A673 (cell line): Measurements from ENCODE around the gene C16orf96. TPM values are rescaled to one million over a fixed set of nuclear protein-coding genes. Genes with fewer than 3 reads are reported as not detected.

Experiments used
- BruUV-seq: library from RNA; stranded (reverse); fragments of 400-500 nt; replicated peaks from 2 replicates; lab custom pipeline; 2021; lab: Mats Ljungman, UMichigan
- CTCF ChIA-PET: fragments of 300-600 bp; sonication (Branson Sonifier 250); formaldehyde crosslinking; loops from one replicate; lab custom pipeline; 2022; ENCODE audit warnings: antibody characterized with exemption; lab: Charles Lee
- POLR2A ChIA-PET: fragments of 300-600 bp; sonication (Branson Sonifier 250); formaldehyde crosslinking; loops from one replicate; lab custom pipeline; 2022; ENCODE audit warnings: antibody characterized with exemption; ENCODE audit not compliant: low non-redundant PET; lab: Charles Lee
- DNase-seq: peaks from one replicate; pipeline ENCODE4 v3.0.0-alpha.2; 2015; ENCODE audit warnings: low spot score
- H3K27ac ChIP-seq: fragments of 200-600 bp; sonication (generic); 2 replicates; pipeline ENCODE4 v1.5.1; 2016; ENCODE audit warnings: mixed run types, low read depth, mild to moderate bottlenecking, mixed read lengths, antibody characterized with exemption, low read length; ENCODE audit not compliant: poor library complexity, severe bottlenecking
- H3K27me3 ChIP-seq: fragments of 200-600 bp; sonication (generic); replicated peaks from 2 replicates; pipeline ENCODE4 v1.6.1; 2017; ENCODE audit warnings: mixed run types, low read depth, mild to moderate bottlenecking, mixed read lengths, antibody characterized with exemption, low read length; ENCODE audit not compliant: insufficient read depth, poor library complexity
- H3K36me3 ChIP-seq: fragments of 200-600 bp; sonication (generic); 2 replicates; pipeline ENCODE4 v1.6.1; 2016; ENCODE audit warnings: mixed run types, mild to moderate bottlenecking, mixed read lengths, antibody characterized with exemption, low read length; ENCODE audit not compliant: insufficient read depth, poor library complexity, severe bottlenecking
- H3K4me1 ChIP-seq: fragments of 200-600 bp; sonication (generic); 2 replicates; pipeline ENCODE4 v1.6.1; 2017; ENCODE audit warnings: mixed run types, mild to moderate bottlenecking, mixed read lengths, antibody characterized with exemption, low read length; ENCODE audit not compliant: insufficient read depth, poor library complexity, severe bottlenecking
- H3K4me3 ChIP-seq: fragments of 200-600 bp; sonication (generic); 2 replicates; pipeline ENCODE4 v1.5.1; 2016; ENCODE audit warnings: low read depth, mixed run types, mild to moderate bottlenecking, mixed read lengths, low read length; ENCODE audit not compliant: poor library complexity, severe bottlenecking
- H3K9me3 ChIP-seq: fragments of 200-600 bp; sonication (generic); 2 replicates; pipeline ENCODE4 v1.6.1; 2016; ENCODE audit warnings: mixed run types, low read depth, mild to moderate bottlenecking, mixed read lengths, antibody characterized with exemption, low read length; ENCODE audit not compliant: poor library complexity, severe bottlenecking
- EZH2 ChIP-seq: fragments of 200-600 bp; sonication (generic); IDR thresholded peaks from 2 replicates; pipeline ENCODE4 v1.6.1; 2017; ENCODE audit warnings: borderline replicate concordance, low read depth, mild to moderate bottlenecking, mixed read lengths, antibody characterized with exemption, low read length; ENCODE audit not compliant: poor library complexity, severe bottlenecking
- intact Hi-C: fragments of 100-400 bp; cut with micrococcal nuclease; formaldehyde crosslinking; loops from one replicate; pipeline ENCODE4 v1.10.0; 2022; ENCODE audit not compliant: unreplicated experiment
- total RNA-seq: library from RNA; stranded (reverse); gene quantifications from 2 replicates; pipeline ENCODE4 v1.2.3, GENCODE V29; 2021
- TF ChIP-seq, protein P1 (sequence below): fragments of 300-800, 200-600 bp; sonication (generic); conservative IDR thresholded peaks from 2 replicates; pipeline ENCODE4 v1.5.1; 2017; ENCODE audit warnings: low read depth, mild to moderate bottlenecking, antibody characterized with exemption, low read length, moderate library complexity, mixed read lengths

C16orf96 gene
- total RNA-seq, 1 experiment from 2014 or later, result not detected

DNA sequence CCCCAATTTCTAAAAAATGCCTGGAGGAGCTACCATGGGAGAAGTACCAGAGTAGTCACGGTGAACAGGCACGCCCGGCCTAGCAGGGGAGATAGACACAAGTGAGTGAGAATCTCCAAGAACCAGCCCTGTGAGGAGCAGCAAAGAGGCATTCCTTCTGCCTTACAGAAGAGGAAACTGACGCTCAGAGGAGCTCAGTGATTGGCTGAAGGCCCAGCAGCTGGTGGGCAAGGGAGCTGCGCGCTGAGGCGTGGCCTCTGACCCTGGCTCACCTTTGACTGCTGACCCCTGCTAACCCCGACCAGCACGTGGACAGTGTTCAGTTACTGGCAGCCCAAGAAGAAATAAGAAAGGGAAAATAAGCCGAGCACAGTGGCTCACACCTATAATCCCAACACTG, 1.8 kb downstream of the C16orf96 start:
- Histone ChIP-seq H3K36me3 (no peaks in the 10 kb centered on the region), H3K27me3 (peaks cover 1% of the 10 kb centered on the region), H3K27ac (no peak overlapping the region), H3K4me1 (no peaks in the 10 kb centered on the region), H3K4me3 (no peak overlapping the region), H3K9me3 (no peaks in the 10 kb centered on the region)
- no peak for TF ChIP-seq EZH2
- TF ChIP-seq, protein P1, sequence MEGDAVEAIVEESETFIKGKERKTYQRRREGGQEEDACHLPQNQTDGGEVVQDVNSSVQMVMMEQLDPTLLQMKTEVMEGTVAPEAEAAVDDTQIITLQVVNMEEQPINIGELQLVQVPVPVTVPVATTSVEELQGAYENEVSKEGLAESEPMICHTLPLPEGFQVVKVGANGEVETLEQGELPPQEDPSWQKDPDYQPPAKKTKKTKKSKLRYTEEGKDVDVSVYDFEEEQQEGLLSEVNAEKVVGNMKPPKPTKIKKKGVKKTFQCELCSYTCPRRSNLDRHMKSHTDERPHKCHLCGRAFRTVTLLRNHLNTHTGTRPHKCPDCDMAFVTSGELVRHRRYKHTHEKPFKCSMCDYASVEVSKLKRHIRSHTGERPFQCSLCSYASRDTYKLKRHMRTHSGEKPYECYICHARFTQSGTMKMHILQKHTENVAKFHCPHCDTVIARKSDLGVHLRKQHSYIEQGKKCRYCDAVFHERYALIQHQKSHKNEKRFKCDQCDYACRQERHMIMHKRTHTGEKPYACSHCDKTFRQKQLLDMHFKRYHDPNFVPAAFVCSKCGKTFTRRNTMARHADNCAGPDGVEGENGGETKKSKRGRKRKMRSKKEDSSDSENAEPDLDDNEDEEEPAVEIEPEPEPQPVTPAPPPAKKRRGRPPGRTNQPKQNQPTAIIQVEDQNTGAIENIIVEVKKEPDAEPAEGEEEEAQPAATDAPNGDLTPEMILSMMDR, result no peak
- no TSS peak for BruUV-seq
- no peak for DNase-seq
- CTCF ChIA-PET, result interaction anchor here (1.0 kb wide), 1 partner anchor 9 kb away, joined by 3 read pairs; no protein-coding TSS in a partner anchor
- POLR2A ChIA-PET, result no interaction called here
- intact Hi-C loops, result no loop called here

DNA sequence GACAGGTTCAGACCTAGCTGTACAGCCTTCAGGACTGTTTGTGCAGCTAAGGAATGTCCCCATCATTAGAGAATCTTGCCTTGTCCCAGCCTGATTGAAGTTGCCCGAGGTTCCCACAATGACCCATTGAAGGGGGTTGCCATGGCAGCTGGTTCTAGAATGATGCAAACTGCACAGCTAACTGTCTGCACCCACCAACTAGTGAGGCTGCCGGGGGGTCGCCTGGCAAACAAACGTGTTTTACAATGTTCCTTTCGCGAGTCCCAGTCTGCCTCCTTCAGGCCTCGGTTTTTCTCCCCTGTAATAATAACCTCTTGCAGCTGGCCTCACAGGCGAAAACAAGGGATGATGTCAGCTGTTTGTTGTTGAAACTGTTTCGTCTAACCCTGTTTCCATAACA, 5.5 kb downstream of the C16orf96 start:
- Histone ChIP-seq H3K27ac (no peak overlapping the region), H3K4me1 (no peaks in the 10 kb centered on the region), H3K27me3 (no peaks in the 10 kb centered on the region), H3K4me3 (no peak overlapping the region), H3K36me3 (no peaks in the 10 kb centered on the region), H3K9me3 (no peaks in the 10 kb centered on the region)
- intact Hi-C loops, result no loop called here
- POLR2A ChIA-PET, result no interaction called here
- no TSS peak for BruUV-seq
- DNase-seq, result no peak
- TF ChIP-seq, protein P1, result no peak
- no peak for TF ChIP-seq EZH2
- CTCF ChIA-PET, result no interaction called here

DNA sequence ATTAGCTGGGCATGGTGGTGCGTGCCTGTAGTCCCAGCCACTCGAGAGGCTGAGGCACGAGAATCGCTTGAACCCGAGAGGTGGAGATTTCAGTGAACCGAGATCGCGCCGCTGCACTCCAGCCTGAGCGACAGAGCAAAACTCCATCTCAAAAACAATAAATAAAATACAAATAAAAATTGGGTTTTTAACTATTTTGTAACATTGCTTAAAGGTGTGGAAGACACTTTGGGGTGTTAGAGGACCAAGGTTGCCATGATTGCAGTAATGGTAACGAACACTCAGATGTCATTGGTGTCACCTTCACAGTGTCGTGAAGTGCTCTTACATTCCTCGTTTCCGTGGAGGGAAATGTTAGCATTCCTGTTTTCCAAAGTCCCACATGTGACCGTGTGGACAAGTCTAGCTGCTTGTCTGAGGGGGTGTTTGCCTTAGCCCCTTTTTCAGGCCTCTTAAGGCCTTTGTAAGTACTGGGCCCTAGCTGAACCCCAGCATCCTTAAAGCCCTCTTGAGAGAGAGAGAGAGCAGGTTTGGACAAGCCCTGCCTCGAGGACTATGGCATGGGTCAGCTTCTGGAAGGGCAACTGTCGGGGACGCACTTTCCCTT, 8.6 kb downstream of the C16orf96 start:
- no peaks in the 10 kb centered on the region for H3K36me3 ChIP-seq
- intact Hi-C loops, result no loop called here
- no peaks in the 10 kb centered on the region for H3K9me3 ChIP-seq
- H3K4me1 ChIP-seq, result no peaks in the 10 kb centered on the region
- no peak overlapping the region for H3K27ac ChIP-seq
- DNase-seq, result no peak
- ChIA-PET CTCF (no interaction called here), POLR2A (no interaction called here)
- H3K27me3 ChIP-seq, result no peaks in the 10 kb centered on the region
- TF ChIP-seq, protein P1, result no peak
- no peak for TF ChIP-seq EZH2
- BruUV-seq, result no TSS peak
- no peak overlapping the region for H3K4me3 ChIP-seq
